ENCODE results near the gene KAT5. TPM values are rescaled to one million over a fixed set of nuclear protein-coding genes. Genes with fewer than 3 reads are reported as not detected.

Gene KAT5
- 87.9 and 97.1 TPM in 2 replicates for total RNA-seq (2014; rRNA removed; shearing (Covaris generic))
- total RNA-seq (2022): 79.9 and 82.1 TPM in 2 replicates
- percentile 70 among the genes with signal in this experiment for Bru-seq, nascent RNA
- BruChase-seq, experiment 1, labeled RNA remaining after a 6-hour chase: percentile 71 among the genes with signal in this experiment
- BruChase-seq, experiment 2, labeled RNA remaining after a 2-hour chase: percentile 79 among the genes with signal in this experiment
- long read RNA-seq, transcript KAT5-201 (13 exons, 2,296 nt): minor isoform, 8 of 162 reads
- long read RNA-seq, transcript KAT5-203 (14 exons, 2,237 nt): minor isoform, 34 of 162 reads
- long read RNA-seq, transcript KAT5-208 (12 exons, 1,697 nt): major isoform, 42 of 162 reads
- long read RNA-seq, transcript KAT5-202 (13 exons, 2,059 nt): minor isoform, 40 of 162 reads
- long read RNA-seq, partial matches to known transcripts: 5 of 162 reads
- long read RNA-seq, other reads (novel, unspliced or antisense): 31 of 162 reads

DNA sequence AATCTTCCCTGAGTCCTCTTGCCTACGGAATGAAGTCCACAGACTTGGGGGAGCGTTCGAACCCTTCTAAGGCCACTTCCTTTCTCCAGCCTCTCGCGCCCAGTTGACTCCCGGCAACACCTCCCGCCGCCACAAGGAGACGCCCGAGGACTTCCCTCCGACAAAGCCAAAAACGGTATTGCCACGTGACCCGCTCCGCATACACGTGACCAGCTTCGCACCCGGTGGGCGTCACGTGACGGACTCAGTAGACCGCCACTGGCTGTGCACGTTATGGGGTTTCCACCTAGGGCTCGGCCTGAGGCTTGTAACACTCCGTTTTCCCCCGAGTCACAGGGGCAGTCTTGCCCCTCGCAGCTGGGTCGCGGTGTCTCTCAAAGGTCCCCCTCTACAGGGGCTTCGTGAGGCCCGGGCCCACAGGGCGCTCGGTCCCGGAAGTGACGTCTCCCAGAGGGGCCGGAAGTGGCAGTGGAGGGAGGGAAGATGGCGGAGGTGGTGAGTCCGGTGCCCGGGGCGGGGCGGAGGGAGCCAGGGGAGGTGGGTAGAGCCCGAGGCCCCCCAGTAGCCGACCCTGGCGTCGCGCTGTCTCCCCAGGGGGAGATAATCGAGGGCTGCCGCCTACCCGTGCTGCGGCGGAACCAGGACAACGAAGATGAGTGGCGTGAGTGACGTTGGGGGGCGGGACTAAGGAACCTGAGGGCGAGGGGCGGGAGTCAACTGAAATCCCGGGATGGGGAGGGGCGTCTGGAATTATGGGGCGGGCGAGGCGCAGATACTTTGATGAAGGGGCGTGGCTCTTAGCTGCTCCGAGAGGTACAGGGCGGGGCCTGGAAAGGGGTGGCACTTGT lies at the start of gene KAT5:
KAT5 (plus strand) TSS at position 468 of the 848 bp plus-strand sequence; CDS start at position 484, 16 bp downstream.
- H3K4me1 ChIP-seq (ENCODE audit: insufficient read depth, low read length, poor library complexity, severe bottlenecking): peaks cover 19% of the 10 kb centered on the region
- peak within 1 kb of the TSS; percentile 82 for H3K27ac ChIP-seq (ENCODE audit: low read depth, low read length, poor library complexity, severe bottlenecking)
- POLR2A ChIA-PET: interaction anchor here (0.5 to 2.5 kb wide), 12 partner anchors 8 to 541 kb away, joined by 3 to 13 read pairs (median 4); partner anchors contain the start of genes CCDC85B, RELA and RNASEH2C
- peak; percentile 99 for DNase-seq (ENCODE audit: low spot score)
- H3K79me2 ChIP-seq (ENCODE audit: insufficient read depth, low read depth, low read length): peaks cover 6% of the 10 kb centered on the region; the same call in 1 of the 2 replicates
- no TSS peak for BruUV-seq (replicated peaks)
- TF ChIP-seq, protein P1, sequence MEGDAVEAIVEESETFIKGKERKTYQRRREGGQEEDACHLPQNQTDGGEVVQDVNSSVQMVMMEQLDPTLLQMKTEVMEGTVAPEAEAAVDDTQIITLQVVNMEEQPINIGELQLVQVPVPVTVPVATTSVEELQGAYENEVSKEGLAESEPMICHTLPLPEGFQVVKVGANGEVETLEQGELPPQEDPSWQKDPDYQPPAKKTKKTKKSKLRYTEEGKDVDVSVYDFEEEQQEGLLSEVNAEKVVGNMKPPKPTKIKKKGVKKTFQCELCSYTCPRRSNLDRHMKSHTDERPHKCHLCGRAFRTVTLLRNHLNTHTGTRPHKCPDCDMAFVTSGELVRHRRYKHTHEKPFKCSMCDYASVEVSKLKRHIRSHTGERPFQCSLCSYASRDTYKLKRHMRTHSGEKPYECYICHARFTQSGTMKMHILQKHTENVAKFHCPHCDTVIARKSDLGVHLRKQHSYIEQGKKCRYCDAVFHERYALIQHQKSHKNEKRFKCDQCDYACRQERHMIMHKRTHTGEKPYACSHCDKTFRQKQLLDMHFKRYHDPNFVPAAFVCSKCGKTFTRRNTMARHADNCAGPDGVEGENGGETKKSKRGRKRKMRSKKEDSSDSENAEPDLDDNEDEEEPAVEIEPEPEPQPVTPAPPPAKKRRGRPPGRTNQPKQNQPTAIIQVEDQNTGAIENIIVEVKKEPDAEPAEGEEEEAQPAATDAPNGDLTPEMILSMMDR (conservative IDR thresholded peaks at IDR 0.05; ENCODE audit: low read length): peak; percentile 86
- no peak for TF ChIP-seq EZH2phosphoT487 (IDR thresholded peaks at IDR 0.05; ENCODE audit: borderline replicate concordance, low read depth, low read length)
- CTCF ChIA-PET (ENCODE audit: unreplicated experiment): interaction anchor here (0.5 to 1.3 kb wide), 3 partner anchors 68 to 177 kb away, joined by 3 to 4 read pairs (median 4); no protein-coding TSS in a partner anchor
- intact Hi-C loops (cut with micrococcal nuclease; ENCODE audit: unreplicated experiment): loop anchor here (1.0 to 5.0 kb wide), 7 partner anchors 8 to 290 kb away; partner anchors contain the start of genes AP5B1, BANF1, CFL1 and EIF1AD
- H4K20me1 ChIP-seq (ENCODE audit: insufficient read depth, low read length): no peaks in the 10 kb centered on the region
- no peaks in the 10 kb centered on the region for H3K9me2 ChIP-seq (ENCODE audit: insufficient read depth, low read length)
- H3K36me3 ChIP-seq (ENCODE audit: insufficient read depth, low read length): peaks cover 38% of the 10 kb centered on the region
- H2AFZ ChIP-seq (ENCODE audit: low read length): peak within 1 kb of the TSS; percentile 77
- peak within 1 kb of the TSS; percentile 89 for H3K4me3 ChIP-seq (ENCODE audit: low read depth, low read length, poor library complexity, severe bottlenecking)
- H3K4me2 ChIP-seq (ENCODE audit: low read length): peak within 1 kb of the TSS; percentile 66
- no peaks in the 10 kb centered on the region for H3K9me3 ChIP-seq (ENCODE audit: low read length)

DNA sequence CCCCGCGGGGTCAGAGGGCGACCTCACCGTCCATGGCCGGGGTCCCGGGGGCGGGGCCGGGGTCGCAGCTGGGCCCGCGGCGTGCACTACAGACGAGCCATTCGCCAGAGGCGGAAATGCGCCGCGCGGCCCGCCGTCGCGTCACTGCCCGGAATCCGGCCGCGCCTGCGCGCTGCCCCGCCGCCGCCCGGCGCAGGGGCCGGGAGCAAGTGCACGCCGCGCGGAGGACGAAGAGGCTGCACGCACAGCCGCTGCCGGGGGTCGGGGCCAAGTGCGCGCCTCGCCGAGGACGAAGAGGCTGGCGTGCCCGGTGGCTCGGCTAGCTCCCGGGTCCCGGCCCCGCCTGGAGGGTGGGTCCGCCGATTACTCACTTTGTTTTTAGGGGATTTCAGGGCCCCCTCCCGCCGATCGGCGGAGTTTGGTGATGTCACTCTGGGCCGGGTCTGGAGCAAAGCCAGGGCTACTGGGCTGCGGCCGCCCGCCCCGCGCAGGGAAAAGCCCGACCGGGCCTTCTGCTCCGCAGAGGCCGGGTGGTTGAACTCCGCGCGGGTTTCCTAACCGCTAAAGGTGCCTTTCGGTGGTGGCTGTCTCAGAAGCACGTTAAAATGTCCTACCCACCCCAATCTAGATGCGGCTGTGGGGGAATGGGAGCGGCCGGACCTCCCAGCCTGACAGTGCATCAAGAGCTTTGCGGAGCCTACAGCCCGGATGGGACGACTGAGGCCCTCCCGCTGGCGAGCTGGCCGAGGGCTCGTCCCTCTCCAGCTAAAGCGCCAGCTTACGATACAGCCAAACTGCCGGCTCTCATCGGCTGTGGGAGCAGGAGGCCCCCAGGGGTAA lies 49.0 kb upstream of the KAT5 start, which contains the start of gene RELA:
RELA (minus strand) TSS at position 118 of the 840 bp plus-strand sequence; CDS start at position 34, 84 bp downstream.
- intact Hi-C loops (cut with micrococcal nuclease; ENCODE audit: unreplicated experiment): loop anchor here (1.0 to 5.0 kb wide), 5 partner anchors 24 to 196 kb away; partner anchors contain the start of genes FAM89B, PCNX3 and ZNRD2
- CTCF ChIA-PET (ENCODE audit: unreplicated experiment): interaction anchor here (0.6 kb wide), 1 partner anchor 1725 kb away, joined by 6 read pairs; no protein-coding TSS in a partner anchor
- H3K36me3 ChIP-seq (ENCODE audit: insufficient read depth, low read length): peaks cover 36% of the 10 kb centered on the region
- H3K4me3 ChIP-seq (ENCODE audit: low read depth, low read length, poor library complexity, severe bottlenecking): peak within 1 kb of the TSS; percentile 100
- H3K9me2 ChIP-seq (ENCODE audit: insufficient read depth, low read length): no peaks in the 10 kb centered on the region
- peak within 1 kb of the TSS; percentile 90 for H3K27ac ChIP-seq (ENCODE audit: low read depth, low read length, poor library complexity, severe bottlenecking)
- H4K20me1 ChIP-seq (ENCODE audit: insufficient read depth, low read length): peaks cover 11% of the 10 kb centered on the region; the same call in 1 of the 2 replicates
- no peak for TF ChIP-seq EZH2phosphoT487 (IDR thresholded peaks at IDR 0.05; ENCODE audit: borderline replicate concordance, low read depth, low read length)
- TF ChIP-seq, protein P1 (conservative IDR thresholded peaks at IDR 0.05; ENCODE audit: low read length): no peak
- H3K4me1 ChIP-seq (ENCODE audit: insufficient read depth, low read length, poor library complexity, severe bottlenecking): peaks cover 15% of the 10 kb centered on the region
- POLR2A ChIA-PET: interaction anchor here (1.3 to 1.6 kb wide), 2 partner anchors 24 to 48 kb away, joined by 4 to 7 read pairs; no protein-coding TSS in a partner anchor
- peaks cover 19% of the 10 kb centered on the region for H3K79me2 ChIP-seq (ENCODE audit: insufficient read depth, low read depth, low read length)
- H3K9me3 ChIP-seq (ENCODE audit: low read length): no peaks in the 10 kb centered on the region
- peak; percentile 96 for DNase-seq (ENCODE audit: low spot score)
- peak within 1 kb of the TSS; percentile 99 for H3K4me2 ChIP-seq (ENCODE audit: low read length)
- H2AFZ ChIP-seq (ENCODE audit: low read length): peak within 1 kb of the TSS; percentile 68
- BruUV-seq (replicated peaks): no TSS peak
